ENCODE measurements around the gene ARID3B.
"Not testable (repeated sequence)": the region's sequence is repeated elsewhere in the genome, so short reads cannot be mapped to it uniquely, and the experiment has no call there.

GRCh38 chr15:74597146-74597705 lies 56.2 kb downstream of the ARID3B start:
- TF ChIP-seq, protein P1, sequence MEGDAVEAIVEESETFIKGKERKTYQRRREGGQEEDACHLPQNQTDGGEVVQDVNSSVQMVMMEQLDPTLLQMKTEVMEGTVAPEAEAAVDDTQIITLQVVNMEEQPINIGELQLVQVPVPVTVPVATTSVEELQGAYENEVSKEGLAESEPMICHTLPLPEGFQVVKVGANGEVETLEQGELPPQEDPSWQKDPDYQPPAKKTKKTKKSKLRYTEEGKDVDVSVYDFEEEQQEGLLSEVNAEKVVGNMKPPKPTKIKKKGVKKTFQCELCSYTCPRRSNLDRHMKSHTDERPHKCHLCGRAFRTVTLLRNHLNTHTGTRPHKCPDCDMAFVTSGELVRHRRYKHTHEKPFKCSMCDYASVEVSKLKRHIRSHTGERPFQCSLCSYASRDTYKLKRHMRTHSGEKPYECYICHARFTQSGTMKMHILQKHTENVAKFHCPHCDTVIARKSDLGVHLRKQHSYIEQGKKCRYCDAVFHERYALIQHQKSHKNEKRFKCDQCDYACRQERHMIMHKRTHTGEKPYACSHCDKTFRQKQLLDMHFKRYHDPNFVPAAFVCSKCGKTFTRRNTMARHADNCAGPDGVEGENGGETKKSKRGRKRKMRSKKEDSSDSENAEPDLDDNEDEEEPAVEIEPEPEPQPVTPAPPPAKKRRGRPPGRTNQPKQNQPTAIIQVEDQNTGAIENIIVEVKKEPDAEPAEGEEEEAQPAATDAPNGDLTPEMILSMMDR (IDR thresholded peaks at IDR 0.05): not testable (repeated sequence)
- not testable (repeated sequence) for TF ChIP-seq FOSL2 (IDR thresholded peaks at IDR 0.05); FOSL2 (CRISPR knock-in tag; IDR thresholded peaks at IDR 0.05); POLR2A (IDR thresholded peaks at IDR 0.05; ENCODE audit: low read length); NPAS2 (CRISPR knock-in tag; IDR thresholded peaks at IDR 0.05; ENCODE audit: borderline replicate concordance); JUN (IDR thresholded peaks at IDR 0.05); SREBF2 (IDR thresholded peaks at IDR 0.05); HOXA7 (CRISPR knock-in tag; IDR thresholded peaks at IDR 0.05); CEBPB (IDR thresholded peaks at IDR 0.05); RAD21 (conservative IDR thresholded peaks at IDR 0.05 in 1 of 2, IDR thresholded peaks at IDR 0.05 in 1 of 2); EP300 (IDR thresholded peaks at IDR 0.05); CHD2 (IDR thresholded peaks at IDR 0.05; ENCODE audit: low read length, partially characterized antibody)
- TF ChIP-seq, protein P2, sequence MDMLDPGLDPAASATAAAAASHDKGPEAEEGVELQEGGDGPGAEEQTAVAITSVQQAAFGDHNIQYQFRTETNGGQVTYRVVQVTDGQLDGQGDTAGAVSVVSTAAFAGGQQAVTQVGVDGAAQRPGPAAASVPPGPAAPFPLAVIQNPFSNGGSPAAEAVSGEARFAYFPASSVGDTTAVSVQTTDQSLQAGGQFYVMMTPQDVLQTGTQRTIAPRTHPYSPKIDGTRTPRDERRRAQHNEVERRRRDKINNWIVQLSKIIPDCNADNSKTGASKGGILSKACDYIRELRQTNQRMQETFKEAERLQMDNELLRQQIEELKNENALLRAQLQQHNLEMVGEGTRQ (IDR thresholded peaks at IDR 0.05): not testable (repeated sequence)

Measured in A549 (cell line).